T47D (cell line): ENCODE results near the gene HSPA1L.
"Not testable (repeated sequence)": the region's sequence is repeated elsewhere in the genome, so short reads cannot be mapped to it uniquely, and the experiment has no call there.

Source experiments
- DNase-seq, 2 experiments: peaks; one replicate each; pipeline versions ENCODE4 v3.0.0 to v3.0.0-alpha.2; 2011 to 2012; ENCODE audit warnings: low read depth in 1 of 2, low spot score in 1 of 2
- JUND ChIP-seq: IDR thresholded peaks from 2 replicates; pipeline ENCODE4 v1.6.1; 2012; ENCODE audit warnings: low read depth
- in situ Hi-C: cut with HindIII; loops from 2 replicates; pipeline ENCODE4 v1.10.0; 2016; ENCODE audit warnings: low sequenced_read_pairs, low pct_unique_long_range_greater_than_20kb

Gene HSPA1L

GRCh38 chr6:31831350-31832215 lies 16.5 kb upstream of the HSPA1L start:
- no peak for TF ChIP-seq JUND
- in situ Hi-C loops = no loop called here
- DNase-seq = no peak

- TF ChIP-seq JUND = no peak
- DNase-seq = no peak
Measured at GRCh38 chr6:31830886-31831335, 15.8 kb upstream of the HSPA1L start.

GRCh38 chr6:31829633-31830283 lies 14.7 kb upstream of the HSPA1L start:
- peak in 1 of 2 experiments; percentile 68 for DNase-seq
- in situ Hi-C loops = no loop called here
- no peak for TF ChIP-seq JUND

More at GRCh38 chr6:31830886-31831335, 15.8 kb upstream of the HSPA1L start:
- in situ Hi-C loops = no loop called here

GRCh38 chr6:31827286-31828079 lies 12.4 kb upstream of the HSPA1L start, which contains the start of gene HSPA1B:
Gene HSPA1B (plus strand): TSS chr6:31827738. CDS start chr6:31827951, 213 bp downstream.
- DNase-seq = peak; percentile 98 to 100
- no peak for TF ChIP-seq JUND
- in situ Hi-C loops = no loop called here

GRCh38 chr6:31826793-31827285 lies 11.8 kb upstream of the HSPA1L start:
- peak in 1 of 2 experiments; percentile 93 for DNase-seq
- no peak for TF ChIP-seq JUND
- in situ Hi-C loops = no loop called here

GRCh38 chr6:31825553-31825952 lies 10.5 kb upstream of the HSPA1L start:
- in situ Hi-C loops = no loop called here
- no peak for TF ChIP-seq JUND
- no peak for DNase-seq

- in situ Hi-C loops, DNase-seq: not testable (repeated sequence)
Measured at GRCh38 chr6:31823592-31824196, 8.6 kb upstream of the HSPA1L start.

GRCh38 chr6:31822036-31822821 lies 7.1 kb upstream of the HSPA1L start:
- in situ Hi-C loops = no loop called here
- TF ChIP-seq JUND = 0 out of 2 replicates have a peak, but pooled peaks have one; percentile 32
- DNase-seq = peak in 1 of 2 experiments; percentile 95

GRCh38 chr6:31821301-31822035 lies 6.4 kb upstream of the HSPA1L start:
- peak in 1 of 2 experiments; percentile 73 for DNase-seq
- in situ Hi-C loops = no loop called here
- no peak for TF ChIP-seq JUND

- DNase-seq, in situ Hi-C loops: not testable (repeated sequence)
Measured at GRCh38 chr6:31820399-31820798, 5.3 kb upstream of the HSPA1L start.

GRCh38 chr6:31819871-31820299 lies 4.8 kb upstream of the HSPA1L start:
- TF ChIP-seq JUND = no peak
- DNase-seq = no peak
- in situ Hi-C loops = no loop called here

GRCh38 chr6:31817929-31818511 lies 2.9 kb upstream of the HSPA1L start:
- in situ Hi-C loops, DNase-seq: not testable (repeated sequence)

- in situ Hi-C loops, DNase-seq: not testable (repeated sequence)
Measured at GRCh38 chr6:31817133-31817928, 2.2 kb upstream of the HSPA1L start.
